Measurements from ENCODE around the gene TMPRSS3.

Gene TMPRSS3

GRCh38 chr21:42395905-42396651 lies at the start of gene TMPRSS3:
Gene TMPRSS3 (minus strand): TSS chr21:42396052. CDS start chr21:42395417, 635 bp downstream.
- Histone ChIP-seq H3K4me1 (ENCODE audit: control insufficient read depth in 5 of 5, insufficient read depth in 5 of 5, low read length in 5 of 5) (peaks cover 0 to 9% (median 0%) of the 10 kb centered on the region in 5 donors), H3K4me3 (ENCODE audit: low read depth in 1 of 5, low read length in 5 of 5) (no peak within 1 kb of the TSS), H3K9me3 (ENCODE audit: control insufficient read depth in 5 of 5, low read length in 5 of 5) (peaks cover 0 to 4% (median 0%) of the 10 kb centered on the region in 5 donors), H3K9ac (ENCODE audit: low read length in 5 of 5) (no peak within 1 kb of the TSS), H3K36me3 (ENCODE audit: control insufficient read depth in 5 of 5, insufficient read depth in 5 of 5, low read length in 5 of 5) (no peaks in the 10 kb centered on the region), H3K27ac (ENCODE audit: low read depth, low read length) (no peak within 1 kb of the TSS), H3K27me3 (ENCODE audit: control insufficient read depth in 5 of 5, insufficient read depth in 4 of 5, low read length in 5 of 5) (peaks cover 0 to 7% (median 3%) of the 10 kb centered on the region in 5 donors)

DNA sequence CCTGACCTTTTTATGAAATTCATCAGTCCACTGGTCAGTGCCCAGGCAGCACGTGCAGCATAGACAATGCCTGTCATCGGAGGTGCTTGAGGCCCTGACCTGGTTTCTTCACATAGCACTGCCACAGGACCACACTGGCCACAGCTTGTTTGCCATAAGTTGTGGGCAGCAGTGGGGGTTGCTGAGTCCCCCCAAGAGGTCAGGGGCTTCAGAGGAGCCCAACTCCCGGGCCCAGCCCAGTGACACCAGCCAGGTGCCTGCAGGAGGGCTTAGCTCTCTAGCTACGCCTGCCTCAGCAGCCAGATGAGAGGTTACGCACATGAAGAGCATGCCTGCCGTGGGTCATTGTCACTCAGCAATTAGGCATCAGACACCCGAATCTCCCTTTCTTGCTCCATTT lies 49.5 kb upstream of the TMPRSS3 start:
- Histone ChIP-seq H3K27me3 (ENCODE audit: control insufficient read depth in 5 of 5, insufficient read depth in 4 of 5, low read length in 5 of 5) (peaks cover 0 to 11% (median 8%) of the 10 kb centered on the region in 5 donors), H3K27ac (ENCODE audit: low read depth, low read length) (no peak overlapping the region), H3K4me3 (ENCODE audit: low read depth in 1 of 5, low read length in 5 of 5) (no peak overlapping the region), H3K9ac (ENCODE audit: low read length in 5 of 5) (no peak overlapping the region), H3K4me1 (ENCODE audit: control insufficient read depth in 5 of 5, insufficient read depth in 5 of 5, low read length in 5 of 5) (peaks cover 0 to 4% (median under 1%) of the 10 kb centered on the region in 5 donors), H3K9me3 (ENCODE audit: control insufficient read depth in 5 of 5, low read length in 5 of 5) (no peaks in the 10 kb centered on the region), H3K36me3 (ENCODE audit: control insufficient read depth in 5 of 5, insufficient read depth in 5 of 5, low read length in 5 of 5) (no peaks in the 10 kb centered on the region)

GRCh38 chr21:42444745-42445059 lies 48.9 kb upstream of the TMPRSS3 start:
- no peak overlapping the region for H3K4me3 ChIP-seq (ENCODE audit: low read depth in 1 of 5, low read length in 5 of 5)
- peaks cover 0 to 2% (median 0%) of the 10 kb centered on the region in 5 donors for H3K4me1 ChIP-seq (ENCODE audit: control insufficient read depth in 5 of 5, insufficient read depth in 5 of 5, low read length in 5 of 5)
- peaks cover 0 to 11% (median 8%) of the 10 kb centered on the region in 5 donors for H3K27me3 ChIP-seq (ENCODE audit: control insufficient read depth in 5 of 5, insufficient read depth in 4 of 5, low read length in 5 of 5)
- no peak overlapping the region for H3K9ac ChIP-seq (ENCODE audit: low read length in 5 of 5)
- no peak overlapping the region for H3K27ac ChIP-seq (ENCODE audit: low read depth, low read length)
- H3K9me3 ChIP-seq (ENCODE audit: control insufficient read depth in 5 of 5, low read length in 5 of 5), result no peaks in the 10 kb centered on the region
- no peaks in the 10 kb centered on the region for H3K36me3 ChIP-seq (ENCODE audit: control insufficient read depth in 5 of 5, insufficient read depth in 5 of 5, low read length in 5 of 5)

DNA sequence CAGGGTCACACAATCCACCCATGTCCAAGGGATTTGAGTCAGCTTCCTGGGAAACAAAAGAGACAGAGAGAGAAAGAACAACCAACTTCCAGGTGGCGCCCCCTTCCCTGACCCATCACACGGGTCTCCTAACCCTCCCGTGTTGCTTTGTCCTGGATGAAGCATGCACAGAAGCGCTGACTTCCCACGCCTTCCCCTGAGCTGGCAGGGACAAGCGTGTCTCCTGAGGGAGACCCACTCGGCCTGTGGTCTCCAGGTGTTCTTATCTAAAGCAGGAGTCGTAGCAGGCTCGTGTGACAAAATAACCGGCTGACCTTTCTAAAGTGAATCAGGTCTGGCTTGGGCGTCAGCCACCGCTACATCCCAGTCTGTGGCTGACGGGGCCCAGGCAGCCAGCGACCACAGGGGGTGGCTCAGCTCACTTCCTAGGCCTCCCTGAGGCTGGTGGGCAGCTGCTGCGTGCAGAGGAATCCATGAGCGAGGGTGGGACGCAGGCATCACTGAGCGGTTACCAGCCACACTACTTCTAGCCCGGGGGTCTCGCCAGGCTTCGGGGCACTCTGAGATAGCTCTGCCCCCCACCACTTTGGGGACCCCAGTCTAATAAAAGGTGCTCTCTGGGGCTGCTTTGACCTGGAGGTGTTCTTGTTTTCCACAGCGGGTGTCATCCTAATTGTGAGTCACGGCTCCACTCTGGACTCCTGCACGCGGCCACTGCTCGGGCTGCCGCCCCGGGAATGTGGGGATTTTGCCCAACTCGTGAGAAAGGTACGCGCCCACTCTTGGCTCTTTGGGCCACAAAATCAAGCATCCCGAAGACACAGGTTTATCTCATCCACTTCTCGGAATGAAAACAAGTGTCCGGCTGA lies 48.3 kb upstream of the TMPRSS3 start:
- H3K9ac ChIP-seq (ENCODE audit: low read length in 5 of 5), result no peak overlapping the region
- peaks cover 0 to 14% (median 11%) of the 10 kb centered on the region in 5 donors for H3K27me3 ChIP-seq (ENCODE audit: control insufficient read depth in 5 of 5, insufficient read depth in 4 of 5, low read length in 5 of 5)
- no peaks in the 10 kb centered on the region for H3K36me3 ChIP-seq (ENCODE audit: control insufficient read depth in 5 of 5, insufficient read depth in 5 of 5, low read length in 5 of 5)
- no peaks in the 10 kb centered on the region for H3K9me3 ChIP-seq (ENCODE audit: control insufficient read depth in 5 of 5, low read length in 5 of 5)
- H3K27ac ChIP-seq (ENCODE audit: low read depth, low read length), result no peak overlapping the region
- no peaks in the 10 kb centered on the region for H3K4me1 ChIP-seq (ENCODE audit: control insufficient read depth in 5 of 5, insufficient read depth in 5 of 5, low read length in 5 of 5)
- no peak overlapping the region for H3K4me3 ChIP-seq (ENCODE audit: low read depth in 1 of 5, low read length in 5 of 5)

- Histone ChIP-seq H3K4me1 (ENCODE audit: control insufficient read depth in 5 of 5, insufficient read depth in 5 of 5, low read length in 5 of 5) (no peaks in the 10 kb centered on the region), H3K27me3 (ENCODE audit: control insufficient read depth in 5 of 5, insufficient read depth in 4 of 5, low read length in 5 of 5) (peaks cover 0 to 18% (median 16%) of the 10 kb centered on the region in 5 donors), H3K9me3 (ENCODE audit: control insufficient read depth in 5 of 5, low read length in 5 of 5) (no peaks in the 10 kb centered on the region), H3K36me3 (ENCODE audit: control insufficient read depth in 5 of 5, insufficient read depth in 5 of 5, low read length in 5 of 5) (no peaks in the 10 kb centered on the region), H3K9ac (ENCODE audit: low read length in 5 of 5) (no peak overlapping the region), H3K4me3 (ENCODE audit: low read depth in 1 of 5, low read length in 5 of 5) (no peak overlapping the region), H3K27ac (ENCODE audit: low read depth, low read length) (no peak overlapping the region)
Observed at GRCh38 chr21:42443181-42443785, 47.4 kb upstream of the TMPRSS3 start.

- H3K36me3 ChIP-seq (ENCODE audit: control insufficient read depth in 5 of 5, insufficient read depth in 5 of 5, low read length in 5 of 5), result no peaks in the 10 kb centered on the region
- no peaks in the 10 kb centered on the region for H3K9me3 ChIP-seq (ENCODE audit: control insufficient read depth in 5 of 5, low read length in 5 of 5)
- no peaks in the 10 kb centered on the region for H3K4me1 ChIP-seq (ENCODE audit: control insufficient read depth in 5 of 5, insufficient read depth in 5 of 5, low read length in 5 of 5)
- no peak overlapping the region for H3K27ac ChIP-seq (ENCODE audit: low read depth, low read length)
- H3K27me3 ChIP-seq (ENCODE audit: control insufficient read depth in 5 of 5, insufficient read depth in 4 of 5, low read length in 5 of 5), result peaks cover 0 to 28% (median 17%) of the 10 kb centered on the region in 5 donors
- H3K9ac ChIP-seq (ENCODE audit: low read length in 5 of 5), result no peak overlapping the region
- H3K4me3 ChIP-seq (ENCODE audit: low read depth in 1 of 5, low read length in 5 of 5), result no peak overlapping the region
Observed at GRCh38 chr21:42441963-42442362, 46.1 kb upstream of the TMPRSS3 start.

DNA sequence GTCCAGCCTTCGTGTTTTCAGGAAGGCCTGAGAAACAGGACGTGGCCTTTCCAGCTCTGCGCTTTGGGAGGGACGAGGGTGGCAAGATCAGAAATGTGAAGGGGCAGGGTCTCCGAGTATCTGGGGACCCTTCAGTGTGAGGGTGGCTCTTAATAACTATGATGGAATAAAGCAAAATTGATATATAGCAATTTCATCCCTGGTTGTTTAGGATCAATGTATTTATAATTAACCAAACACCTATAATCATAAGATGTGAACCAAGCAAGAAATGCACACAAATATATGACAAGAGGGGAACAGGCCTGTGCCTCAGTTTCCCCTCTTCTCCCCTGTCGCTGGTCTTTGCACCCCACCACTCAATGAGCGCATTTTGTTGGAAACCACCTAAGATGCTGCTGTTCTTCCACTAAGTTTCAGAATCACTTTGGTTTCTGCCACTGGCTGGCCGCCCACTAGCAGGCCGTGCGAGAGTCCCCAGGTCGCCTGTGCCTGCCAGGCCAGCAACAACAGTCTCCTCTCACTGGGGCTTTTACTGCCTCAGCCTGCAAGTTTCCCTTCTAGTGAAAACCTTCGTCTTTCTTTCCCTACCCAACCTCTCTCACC lies 44.4 kb upstream of the TMPRSS3 start:
- Histone ChIP-seq H3K9me3 (ENCODE audit: control insufficient read depth in 5 of 5, low read length in 5 of 5) (no peaks in the 10 kb centered on the region), H3K4me1 (ENCODE audit: control insufficient read depth in 5 of 5, insufficient read depth in 5 of 5, low read length in 5 of 5) (no peaks in the 10 kb centered on the region), H3K36me3 (ENCODE audit: control insufficient read depth in 5 of 5, insufficient read depth in 5 of 5, low read length in 5 of 5) (no peaks in the 10 kb centered on the region), H3K9ac (ENCODE audit: low read length in 5 of 5) (no peak overlapping the region), H3K27me3 (ENCODE audit: control insufficient read depth in 5 of 5, insufficient read depth in 4 of 5, low read length in 5 of 5) (peaks cover 0 to 23% (median 10%) of the 10 kb centered on the region in 5 donors), H3K27ac (ENCODE audit: low read depth, low read length) (no peak overlapping the region), H3K4me3 (ENCODE audit: low read depth in 1 of 5, low read length in 5 of 5) (no peak overlapping the region)

- Histone ChIP-seq H3K4me1 (ENCODE audit: control insufficient read depth in 5 of 5, insufficient read depth in 5 of 5, low read length in 5 of 5) (no peaks in the 10 kb centered on the region), H3K9ac (ENCODE audit: low read length in 5 of 5) (no peak overlapping the region), H3K9me3 (ENCODE audit: control insufficient read depth in 5 of 5, low read length in 5 of 5) (no peaks in the 10 kb centered on the region), H3K36me3 (ENCODE audit: control insufficient read depth in 5 of 5, insufficient read depth in 5 of 5, low read length in 5 of 5) (no peaks in the 10 kb centered on the region), H3K4me3 (ENCODE audit: low read depth in 1 of 5, low read length in 5 of 5) (no peak overlapping the region), H3K27me3 (ENCODE audit: control insufficient read depth in 5 of 5, insufficient read depth in 4 of 5, low read length in 5 of 5) (peaks cover 0 to 19% (median 10%) of the 10 kb centered on the region in 5 donors), H3K27ac (ENCODE audit: low read depth, low read length) (no peak overlapping the region)
Observed at GRCh38 chr21:42439284-42440186, 43.7 kb upstream of the TMPRSS3 start.

Data from subcutaneous abdominal adipose tissue (tissue), 5 donors.